ENCODE measurements around the gene DGKD. TPM values are rescaled to one million over a fixed set of nuclear protein-coding genes. Genes with fewer than 3 reads are reported as not detected.

The DGKD gene
- total RNA-seq, 2 donors from 2014 or later, result 21.5 to 63.1 TPM

- Histone ChIP-seq H3K9me3 (no peaks in the 10 kb centered on the region), H3K36me3 (no peaks in the 10 kb centered on the region), H3K4me3 (no peak overlapping the region), H3K27ac (peak overlapping the region in 1 of 2 donors; percentile 23), H3K27me3 (replicated peaks; ENCODE audit: insufficient read depth) (no peaks in the 10 kb centered on the region), H3K4me1 (replicated peaks) (no peaks in the 10 kb centered on the region)
- DNase-seq (ENCODE audit: low spot score), result no peak
- TF ChIP-seq POLR2AphosphoS5 (IDR thresholded peaks at IDR 0.05) (no peak), CTCF (IDR thresholded peaks at IDR 0.05) (peak in 3 of 4 experiments; percentile 34 to 65 (median 54))
- intact Hi-C loops (cut with DNase I), result no loop called here
Measured at GRCh38 chr2:233404222-233404621, 49.9 kb downstream of the DGKD start.

- intact Hi-C loops (cut with DNase I), result no loop called here
- H3K36me3 ChIP-seq, result no peaks in the 10 kb centered on the region
- no peak overlapping the region for H3K27ac ChIP-seq
- DNase-seq (ENCODE audit: low spot score), result no peak
- H3K4me3 ChIP-seq, result no peak overlapping the region
- H3K27me3 ChIP-seq (replicated peaks; ENCODE audit: insufficient read depth), result no peaks in the 10 kb centered on the region
- TF ChIP-seq POLR2AphosphoS5 (IDR thresholded peaks at IDR 0.05) (no peak), POLR2A (IDR thresholded peaks at IDR 0.05) (no peak), CTCF (IDR thresholded peaks at IDR 0.05) (no peak)
- H3K9me3 ChIP-seq, result no peaks in the 10 kb centered on the region
- no peaks in the 10 kb centered on the region for H3K4me1 ChIP-seq (replicated peaks)
- 83% methylated on average over 2 of the region's 2 CpGs for WGBS
Measured at GRCh38 chr2:233406865-233407264, 52.6 kb downstream of the DGKD start.

- DNase-seq (ENCODE audit: low spot score), result no peak
- H3K4me3 ChIP-seq, result no peak overlapping the region
- H3K36me3 ChIP-seq, result no peaks in the 10 kb centered on the region
- H3K4me1 ChIP-seq (replicated peaks), result no peaks in the 10 kb centered on the region
- H3K27ac ChIP-seq, result no peak overlapping the region
- intact Hi-C loops (cut with DNase I), result loop anchor here (2.0 kb wide), 1 partner anchor 21 kb away; no protein-coding TSS in a partner anchor
- no peaks in the 10 kb centered on the region for H3K27me3 ChIP-seq (replicated peaks; ENCODE audit: insufficient read depth)
- H3K9me3 ChIP-seq, result no peaks in the 10 kb centered on the region
- TF ChIP-seq POLR2AphosphoS5 (IDR thresholded peaks at IDR 0.05) (no peak), CTCF (IDR thresholded peaks at IDR 0.05) (no peak), POLR2A (IDR thresholded peaks at IDR 0.05) (no peak)
- 59% methylated on average over 8 of the region's 8 CpGs for WGBS
Measured at GRCh38 chr2:233407771-233408181, 53.5 kb downstream of the DGKD start.

GRCh38 chr2:233408366-233409285, 54.3 kb downstream of the DGKD start:
- 71% methylated on average over 9 of the region's 9 CpGs for WGBS
- no peak for DNase-seq (ENCODE audit: low spot score)
- intact Hi-C loops (cut with DNase I), result loop anchor here (2.0 kb wide), 1 partner anchor 22 kb away; no protein-coding TSS in a partner anchor
- Histone ChIP-seq H3K36me3 (no peaks in the 10 kb centered on the region), H3K4me3 (no peak overlapping the region), H3K27me3 (replicated peaks; ENCODE audit: insufficient read depth) (no peaks in the 10 kb centered on the region), H3K27ac (peak overlapping the region in 1 of 2 donors; percentile 33), H3K4me1 (replicated peaks) (peaks cover 2% of the 10 kb centered on the region), H3K9me3 (no peaks in the 10 kb centered on the region)
- TF ChIP-seq CTCF (IDR thresholded peaks at IDR 0.05) (no peak), POLR2A (IDR thresholded peaks at IDR 0.05) (no peak), POLR2AphosphoS5 (IDR thresholded peaks at IDR 0.05) (no peak)

All from prostate gland (tissue), 2 donors.